Stimulated activated CD8-positive, alpha-beta memory T cell treated with anti-CD3 and anti-CD28 coated beads, Interleukin-12 subunit alpha, Interleukin-12 subunit beta, amount 100 ng/mL, for 4 hours (primary cell): Measurements from ENCODE around the gene SULT1E1.

Source experiments
- DNase-seq: peaks from one replicate; pipeline ENCODE4 v3.0.0-alpha.2; 2020; ENCODE audit warnings: low read depth

SULT1E1 gene, protein sequence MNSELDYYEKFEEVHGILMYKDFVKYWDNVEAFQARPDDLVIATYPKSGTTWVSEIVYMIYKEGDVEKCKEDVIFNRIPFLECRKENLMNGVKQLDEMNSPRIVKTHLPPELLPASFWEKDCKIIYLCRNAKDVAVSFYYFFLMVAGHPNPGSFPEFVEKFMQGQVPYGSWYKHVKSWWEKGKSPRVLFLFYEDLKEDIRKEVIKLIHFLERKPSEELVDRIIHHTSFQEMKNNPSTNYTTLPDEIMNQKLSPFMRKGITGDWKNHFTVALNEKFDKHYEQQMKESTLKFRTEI

DNA sequence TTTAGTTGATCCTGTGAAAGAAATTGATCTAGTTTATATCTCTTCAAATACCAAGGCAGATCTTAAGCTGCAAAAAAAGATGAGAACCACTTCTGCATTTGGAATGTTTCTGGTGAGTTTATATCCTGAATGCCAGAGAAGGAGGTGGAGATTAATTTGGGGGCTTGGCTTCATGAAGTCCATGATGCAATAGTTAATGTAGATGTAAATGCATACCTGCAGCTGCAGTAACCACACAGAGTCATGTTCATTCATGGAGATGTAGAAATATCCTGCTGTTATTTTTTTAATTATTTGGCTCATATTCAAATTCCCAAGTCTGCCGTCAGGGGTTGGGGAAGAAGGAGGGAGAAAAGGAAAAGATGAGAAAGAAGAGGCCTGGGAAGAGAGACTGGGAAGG is at the start of gene SULT1E1:
TSS of gene SULT1E1 (minus strand) at position 94 of the 400 bp plus-strand sequence. CDS start 2,501 bp downstream, outside the sequence.
- no peak for DNase-seq

DNA sequence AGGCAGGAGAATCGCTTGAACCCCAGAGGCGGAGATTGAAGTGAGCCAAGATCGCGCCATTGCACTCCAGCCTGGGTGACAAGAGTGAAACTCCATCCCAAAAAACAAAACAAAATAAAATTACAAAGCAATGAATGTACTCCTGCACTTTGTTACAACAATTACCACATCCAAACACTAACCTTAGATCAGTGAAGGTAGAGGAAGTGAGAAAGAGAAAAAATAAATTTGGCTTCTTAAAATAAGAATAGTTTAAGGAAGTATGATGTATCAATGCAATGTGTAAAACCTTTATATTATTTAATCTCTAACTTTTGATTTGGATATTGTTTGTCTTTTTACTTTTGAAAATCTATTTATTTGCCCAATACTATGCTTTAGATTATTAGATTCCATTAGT is 49.2 kb upstream of the SULT1E1 start:
- DNase-seq, result no peak

DNA sequence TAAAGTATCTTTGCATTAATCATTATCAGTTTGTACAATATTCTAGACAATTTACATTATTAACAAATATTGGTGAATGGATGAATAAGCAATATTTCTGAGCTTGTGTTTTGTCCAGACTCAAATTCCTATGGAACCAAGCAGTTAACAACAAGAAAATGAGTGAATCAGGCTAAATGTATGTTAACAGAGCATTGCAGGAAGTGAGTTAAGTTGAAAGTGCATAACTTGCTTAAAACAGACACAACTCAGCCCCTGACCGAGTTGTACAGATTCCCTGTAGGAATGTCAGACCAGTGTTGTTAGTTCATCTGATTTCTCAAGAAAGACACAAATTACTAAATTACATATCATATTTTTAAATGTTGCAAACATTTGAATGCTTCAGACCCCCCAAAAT is 47.2 kb upstream of the SULT1E1 start:
- no peak for DNase-seq

DNA sequence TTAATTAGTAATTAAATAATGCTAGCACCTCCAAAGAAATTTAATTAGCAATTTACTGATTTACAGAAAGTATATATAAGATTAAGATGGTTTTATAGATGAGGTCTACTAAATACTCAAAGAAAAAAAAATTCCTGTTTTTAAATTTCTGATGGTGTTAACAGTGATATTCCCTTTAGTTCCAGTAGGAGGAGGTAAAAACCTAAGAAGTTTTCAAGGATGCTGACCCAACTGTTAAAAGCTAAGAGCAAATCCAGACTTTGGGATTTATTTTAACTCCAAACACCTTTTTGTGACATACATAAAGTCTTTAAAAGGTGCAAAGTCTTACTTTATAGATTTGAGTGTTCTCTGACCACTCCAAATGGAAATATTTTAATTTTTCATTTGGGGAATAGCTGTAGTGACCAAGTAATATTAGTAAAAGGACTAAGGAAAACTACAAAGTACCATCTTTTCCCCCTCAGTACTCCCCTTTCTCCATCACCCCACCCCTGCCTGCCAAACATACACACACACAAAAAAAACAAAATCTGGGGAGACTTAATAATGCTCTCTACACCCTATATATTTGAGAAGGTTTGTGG is 36.7 kb upstream of the SULT1E1 start:
- DNase-seq, result no peak

DNA sequence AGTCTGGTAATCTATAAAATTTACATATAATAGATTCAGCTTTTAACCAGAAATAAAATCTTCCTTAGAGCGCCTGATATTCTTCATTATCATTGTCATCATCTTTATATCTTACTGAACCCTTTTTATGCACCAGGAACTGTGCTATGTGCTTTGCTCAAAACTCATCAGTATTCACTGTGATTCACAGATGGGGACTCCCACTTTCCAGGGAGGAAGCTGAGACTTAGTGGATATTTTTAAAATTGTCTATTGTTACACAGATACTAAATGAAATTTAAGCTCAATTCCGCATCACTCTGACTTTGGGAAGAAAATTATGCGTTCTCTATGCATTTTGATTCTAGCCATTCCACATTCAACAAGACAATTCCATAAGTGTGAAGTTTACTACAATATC is 34.8 kb upstream of the SULT1E1 start:
- no peak for DNase-seq

DNA sequence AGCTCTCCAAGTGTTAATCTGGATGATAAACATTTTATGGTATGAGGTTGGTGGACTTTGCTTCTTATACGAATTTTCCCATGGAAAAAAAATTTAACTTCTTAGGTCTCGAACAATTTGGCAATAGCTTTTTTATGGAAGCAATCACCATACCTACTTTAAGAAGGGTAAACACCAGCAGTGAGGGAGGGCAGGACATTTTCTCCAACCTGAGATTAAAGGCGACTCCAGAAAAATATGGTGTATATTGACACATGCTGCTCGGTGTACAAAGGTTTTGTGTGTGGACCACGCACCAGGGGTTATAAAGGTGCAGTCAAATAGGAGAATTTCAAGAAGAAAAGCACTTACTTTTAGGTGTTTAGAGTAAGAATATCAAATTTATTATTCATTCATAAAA is 34.2 kb upstream of the SULT1E1 start:
- no peak for DNase-seq

DNA sequence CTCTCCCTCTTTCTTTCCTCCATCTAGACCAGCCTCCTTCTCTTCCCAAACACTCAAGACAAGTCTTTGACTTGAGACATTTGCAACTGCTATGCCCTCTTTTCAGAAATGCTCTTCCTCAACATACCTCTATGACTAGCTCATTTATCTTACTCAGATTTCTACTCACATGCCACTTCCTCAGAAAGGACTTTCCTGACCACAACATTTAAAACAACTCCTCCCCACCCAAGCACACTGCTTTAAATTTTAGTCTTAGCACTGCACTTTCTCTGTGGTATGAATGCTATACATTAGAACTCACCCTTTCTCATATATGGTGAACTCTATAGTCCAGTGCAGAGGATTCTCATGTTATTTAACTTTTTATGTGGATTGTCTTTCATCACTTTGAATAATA is 28.4 kb upstream of the SULT1E1 start:
- no peak for DNase-seq

DNA sequence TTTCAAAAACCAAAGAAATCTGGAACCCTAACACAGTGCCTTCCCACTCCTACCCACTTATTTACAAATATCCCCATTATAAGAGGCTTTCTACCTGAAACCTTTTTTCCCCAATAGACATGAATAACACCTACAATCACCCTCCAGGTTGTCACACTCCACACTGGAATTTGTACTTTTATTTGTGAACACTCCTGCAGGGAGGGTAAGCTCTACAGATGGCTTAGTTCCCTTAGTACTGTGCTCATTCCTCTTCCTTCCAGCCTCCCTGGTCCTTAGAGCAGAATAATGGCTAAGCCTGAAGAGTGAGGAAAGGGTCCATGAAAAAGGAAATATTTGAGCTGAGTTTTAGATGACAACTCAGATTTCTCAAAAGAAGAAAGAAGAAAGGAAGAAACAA is 22.2 kb upstream of the SULT1E1 start:
- DNase-seq, result no peak

DNA sequence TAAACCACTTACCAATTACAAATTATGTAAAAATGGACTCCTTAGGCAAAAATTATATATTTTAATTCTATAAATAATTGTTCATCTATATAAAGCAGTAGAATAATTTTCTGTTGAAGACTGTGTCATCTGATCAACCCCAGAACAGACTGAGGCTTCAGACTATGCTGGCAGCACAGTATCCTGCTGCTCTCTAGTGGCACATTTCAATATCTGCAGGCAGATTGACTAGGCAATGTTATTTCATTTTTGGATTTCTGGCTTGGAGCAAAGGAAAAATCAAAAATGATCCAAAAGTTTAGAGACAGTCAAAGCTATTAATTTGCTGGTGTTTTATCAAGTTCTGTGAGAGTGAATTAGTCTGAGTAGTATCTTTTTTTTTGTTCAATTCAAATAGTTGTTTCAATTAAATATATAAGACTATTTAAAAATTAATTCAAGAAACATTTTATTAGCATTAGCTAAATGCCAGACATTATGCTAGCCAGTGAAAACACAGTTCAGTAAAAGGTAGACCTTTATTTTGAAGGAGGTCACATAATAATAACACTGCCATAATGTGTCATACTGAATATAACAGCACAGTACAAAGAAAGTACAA is 21.3 kb upstream of the SULT1E1 start:
- DNase-seq, result no peak

DNA sequence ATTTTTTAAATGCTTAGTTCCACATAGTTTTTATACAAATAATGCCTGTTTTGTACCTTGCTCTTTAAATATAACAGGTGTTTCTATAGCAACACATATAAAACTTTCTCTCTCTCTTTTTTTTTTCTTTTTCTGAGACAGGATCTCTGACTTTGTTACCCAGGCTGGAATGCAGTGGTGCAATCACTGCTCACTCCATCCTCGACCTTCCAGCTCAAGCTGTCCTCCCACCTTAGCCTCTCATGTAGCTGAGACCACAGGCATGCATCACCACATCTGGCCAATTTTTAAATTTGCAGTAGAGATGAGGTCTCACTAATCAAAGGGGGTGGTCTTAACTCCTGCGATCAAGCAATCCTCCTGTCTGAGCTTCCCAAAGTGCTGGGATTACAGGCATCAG is 18.3 kb upstream of the SULT1E1 start:
- DNase-seq, result no peak

DNA sequence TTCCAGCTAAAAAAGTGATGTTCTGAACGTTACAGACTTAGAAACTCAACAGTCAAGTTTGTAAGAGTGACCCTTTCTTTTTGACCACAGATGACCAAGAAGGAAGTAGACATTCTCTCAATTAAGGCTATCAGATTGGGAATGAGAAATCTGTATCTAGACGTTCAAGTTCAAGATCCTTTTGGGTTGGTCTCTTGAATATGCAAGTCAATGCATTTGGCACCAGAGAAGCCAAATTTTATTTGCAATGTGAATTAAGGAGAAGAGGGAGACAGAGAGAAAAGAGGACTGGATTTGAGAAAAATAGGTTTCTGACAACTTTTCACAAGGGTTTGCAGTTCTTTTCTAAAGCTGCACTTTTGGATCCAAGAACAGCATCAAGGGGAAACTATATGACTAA is 17.5 kb upstream of the SULT1E1 start:
- DNase-seq, result no peak

DNA sequence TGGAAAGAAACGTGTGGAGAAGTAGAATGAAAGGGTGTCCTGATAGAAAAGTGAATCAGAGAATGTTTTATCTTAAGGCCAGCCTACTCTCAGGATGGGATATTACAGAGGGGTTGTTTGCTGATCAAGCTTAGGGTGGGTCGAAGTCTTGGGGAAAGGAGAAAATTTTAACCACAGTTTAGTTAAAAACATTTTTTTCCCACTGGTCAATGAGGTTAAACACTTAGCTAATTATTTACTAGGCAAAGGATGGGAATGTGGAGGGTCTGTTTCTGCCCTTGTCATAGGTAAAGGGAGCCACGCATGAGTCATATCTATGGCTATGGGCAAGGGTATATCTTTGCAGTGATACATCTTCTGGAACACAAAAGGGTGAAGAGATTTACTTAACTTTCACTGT is 16.1 kb upstream of the SULT1E1 start:
- DNase-seq, result no peak

DNA sequence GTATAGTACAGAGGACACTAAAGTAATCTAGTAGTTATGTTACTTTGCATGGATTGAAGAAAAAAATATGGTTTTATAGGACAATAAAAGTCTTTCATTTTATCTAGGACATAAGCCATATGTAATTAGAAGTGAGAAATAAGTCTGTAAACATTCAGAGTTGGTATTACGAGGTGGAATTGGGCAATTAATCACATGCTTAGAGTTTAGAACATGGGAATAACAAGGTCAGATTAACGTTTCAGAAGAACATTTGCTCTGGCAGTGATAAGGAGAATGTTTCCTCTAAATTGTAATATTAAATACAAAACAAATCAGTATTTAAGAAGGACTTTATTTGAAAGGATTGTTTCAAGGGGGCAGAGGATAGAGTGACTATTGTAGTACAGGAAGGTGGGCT is 15.6 kb upstream of the SULT1E1 start:
- no peak for DNase-seq

DNA sequence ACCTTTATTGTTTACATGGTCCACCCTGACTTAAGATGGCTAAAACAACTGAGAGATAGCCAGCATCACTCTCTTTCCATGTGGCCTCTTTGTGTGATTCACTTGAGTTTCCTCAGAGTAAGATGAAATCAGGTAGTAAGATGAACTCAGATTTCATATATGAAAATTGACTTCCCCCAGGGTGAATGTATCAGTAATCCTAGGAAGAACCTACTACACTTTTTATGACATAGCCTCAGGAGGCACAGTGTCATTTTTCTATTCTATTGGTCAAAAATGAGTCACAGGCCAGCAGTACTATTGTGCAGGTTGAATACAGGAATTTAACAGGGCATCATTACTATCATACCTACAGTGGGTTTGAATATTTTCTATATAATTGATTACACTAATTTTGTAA is 14.6 kb upstream of the SULT1E1 start:
- DNase-seq, result no peak

DNA sequence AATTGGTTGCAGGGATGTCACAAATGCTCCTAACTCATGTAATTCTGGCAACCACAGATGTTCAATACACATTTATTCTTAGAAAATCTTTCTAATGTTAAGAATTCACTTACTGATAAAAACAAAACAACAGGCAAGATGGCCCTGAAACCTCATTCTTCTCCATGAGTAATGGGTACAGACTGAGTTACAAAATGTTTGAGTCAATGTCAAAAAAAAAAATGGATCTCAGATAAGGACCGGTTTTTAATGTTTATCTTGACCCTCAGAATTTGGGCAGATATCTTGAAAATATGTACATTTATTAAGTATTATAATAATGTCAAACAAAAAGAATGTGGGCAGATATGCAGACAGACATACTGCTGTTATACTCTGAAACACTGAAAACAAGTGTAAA is 1.8 kb upstream of the SULT1E1 start:
- DNase-seq, result no peak

DNA sequence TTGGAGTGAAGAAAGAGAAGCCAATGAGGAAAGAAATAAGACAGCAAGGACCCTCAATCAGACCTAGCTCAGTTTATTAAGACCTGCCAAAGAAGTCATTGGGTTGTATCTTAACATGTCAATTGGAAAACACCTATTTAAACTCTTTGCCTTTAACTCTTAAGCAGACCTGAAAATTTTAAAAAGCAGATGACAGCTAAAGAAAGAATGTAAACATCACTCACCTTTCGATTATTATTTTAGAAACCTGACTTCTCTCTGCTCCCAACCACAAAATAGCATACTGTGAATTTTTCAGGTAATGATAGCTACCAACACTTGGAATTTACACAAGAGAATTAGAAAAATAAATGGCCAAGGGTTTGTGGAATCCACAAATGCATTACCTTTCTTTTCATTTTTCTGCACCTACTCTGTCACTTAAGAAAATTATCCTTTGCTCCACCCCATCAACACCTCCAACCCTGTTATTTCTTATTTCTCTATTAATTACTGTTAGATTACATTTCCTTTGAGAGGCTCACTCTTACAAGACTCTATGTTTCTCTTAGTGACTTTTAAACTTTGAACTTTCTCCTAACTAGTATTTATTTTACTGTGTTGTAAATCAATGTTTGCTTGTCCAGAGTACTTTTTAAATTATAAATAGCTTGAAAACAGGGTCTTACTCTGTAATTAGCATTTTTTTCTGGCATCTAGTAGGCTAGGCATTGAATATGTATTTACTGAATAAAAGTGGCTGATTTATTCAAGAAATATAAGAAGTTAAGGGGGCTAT is 765 bp upstream of the SULT1E1 start:
- no peak for DNase-seq

DNA sequence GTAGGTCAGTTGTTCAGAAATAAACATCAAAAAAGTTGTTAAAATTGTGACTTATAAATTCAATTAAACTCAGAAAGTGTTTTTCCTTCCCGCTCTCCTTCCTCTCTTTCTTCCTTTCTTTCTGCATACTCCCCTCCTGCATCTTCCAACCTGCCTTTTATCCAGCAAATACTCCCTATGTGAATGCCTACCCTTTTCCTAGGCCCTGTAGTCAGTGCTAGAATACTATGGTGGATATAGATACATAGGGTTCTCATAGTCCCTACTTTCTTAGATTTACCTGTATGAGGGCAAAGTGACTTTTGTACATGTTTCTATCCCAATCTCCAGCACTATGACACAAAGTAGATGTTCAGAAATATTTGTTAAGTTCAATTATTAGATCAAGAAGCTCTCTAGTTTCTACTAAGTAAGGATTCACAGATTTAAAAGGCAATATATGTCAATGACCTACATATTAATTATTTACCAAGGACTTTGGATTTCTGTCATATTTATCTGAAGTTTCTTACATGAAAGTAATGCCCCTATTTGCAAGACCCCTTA is 732 bp downstream of the SULT1E1 start:
- no peak for DNase-seq

DNA sequence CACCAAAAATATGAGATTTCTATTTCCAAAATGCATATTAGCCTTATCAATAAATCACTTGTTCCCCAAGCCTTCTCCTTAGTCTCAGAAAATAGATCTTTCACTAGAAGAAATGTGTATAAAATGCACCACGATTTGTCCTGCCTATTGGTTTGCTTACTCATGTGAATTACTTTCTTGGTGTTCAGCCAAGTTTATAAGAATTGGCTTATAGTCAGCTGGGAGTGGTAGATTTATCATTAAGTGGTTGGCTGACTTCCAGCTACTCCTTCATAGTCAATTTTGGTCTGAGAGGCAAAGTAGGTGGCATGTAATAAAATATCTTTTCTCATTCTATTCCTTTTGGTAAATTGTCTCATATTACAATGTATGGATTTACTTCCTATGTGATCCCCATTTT is 1.3 kb downstream of the SULT1E1 start:
- no peak for DNase-seq

DNA sequence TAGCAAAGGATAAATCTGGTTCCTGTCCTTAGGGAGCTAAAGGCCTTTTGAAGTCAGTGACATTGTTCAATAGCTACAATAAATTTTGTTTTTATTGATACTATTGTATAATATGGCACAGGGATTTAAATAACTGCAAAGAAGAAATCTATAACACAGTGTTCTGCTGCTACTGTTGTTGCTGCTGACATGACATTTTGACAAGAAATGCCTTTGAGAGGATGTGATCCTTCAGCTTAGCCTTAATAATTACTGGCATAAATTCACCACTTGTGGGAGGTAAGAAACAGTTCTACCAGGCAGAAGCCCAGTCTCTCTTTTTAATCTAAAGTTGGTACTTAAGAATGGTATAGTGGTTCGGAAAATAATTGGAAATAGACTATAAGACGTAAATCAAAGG is 4.1 kb downstream of the SULT1E1 start:
- no peak for DNase-seq

DNA sequence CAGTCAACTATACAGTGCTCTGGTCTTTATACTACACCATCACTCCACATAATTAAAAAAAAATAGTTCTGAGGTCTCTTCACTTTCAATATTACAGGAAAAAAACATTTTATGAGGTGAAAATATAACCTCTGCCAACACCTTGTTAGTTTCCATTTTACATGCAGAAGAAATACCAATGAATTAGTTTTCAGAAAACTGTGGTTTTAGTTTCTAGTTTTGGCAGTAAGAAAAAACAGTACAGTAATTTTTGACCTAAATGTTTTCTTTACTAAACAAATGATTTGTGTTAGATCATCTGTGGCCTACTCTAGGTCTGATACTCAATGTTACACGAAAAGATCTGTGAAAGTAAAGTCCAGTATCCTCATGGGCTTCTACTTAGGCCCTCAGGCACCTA is 10.0 kb downstream of the SULT1E1 start:
- DNase-seq, result no peak

DNA sequence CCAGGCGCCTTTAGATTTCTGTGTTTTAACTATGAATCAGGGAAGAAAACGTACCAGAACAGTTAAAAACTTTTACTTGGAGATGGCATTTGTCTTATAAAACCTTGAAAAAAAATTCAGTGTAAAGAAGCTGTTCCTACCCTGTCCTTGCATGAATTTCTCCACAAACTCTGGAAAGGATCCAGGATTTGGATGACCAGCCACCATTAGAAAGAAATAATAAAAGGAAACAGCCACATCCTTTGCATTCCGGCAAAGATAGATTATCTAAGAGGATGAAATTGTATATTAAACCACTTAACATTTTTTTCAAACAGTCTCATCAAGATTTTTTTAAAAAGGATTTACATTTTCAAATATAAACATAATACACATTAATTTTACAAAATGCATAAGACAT is 10.6 kb downstream of the SULT1E1 start:
- DNase-seq, result no peak

DNA sequence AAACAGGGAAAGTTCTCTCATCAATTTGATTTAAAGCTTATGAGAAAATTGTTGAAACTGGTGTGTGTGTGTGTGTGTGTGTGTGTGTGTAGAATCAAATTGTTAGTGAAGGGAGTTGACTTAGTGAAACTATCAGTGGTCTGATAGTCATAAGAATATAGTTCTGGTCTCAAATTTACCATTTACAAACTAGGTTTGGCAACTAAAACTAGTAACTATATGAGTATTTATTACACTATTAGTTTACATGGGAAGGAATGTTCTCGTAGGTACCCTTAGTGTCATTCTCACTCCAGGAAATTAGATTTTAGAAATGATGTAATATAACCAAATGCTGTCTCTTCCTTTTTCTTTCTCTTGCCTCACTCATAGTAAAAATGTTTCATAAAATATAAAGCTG is 11.9 kb downstream of the SULT1E1 start:
- DNase-seq, result no peak

DNA sequence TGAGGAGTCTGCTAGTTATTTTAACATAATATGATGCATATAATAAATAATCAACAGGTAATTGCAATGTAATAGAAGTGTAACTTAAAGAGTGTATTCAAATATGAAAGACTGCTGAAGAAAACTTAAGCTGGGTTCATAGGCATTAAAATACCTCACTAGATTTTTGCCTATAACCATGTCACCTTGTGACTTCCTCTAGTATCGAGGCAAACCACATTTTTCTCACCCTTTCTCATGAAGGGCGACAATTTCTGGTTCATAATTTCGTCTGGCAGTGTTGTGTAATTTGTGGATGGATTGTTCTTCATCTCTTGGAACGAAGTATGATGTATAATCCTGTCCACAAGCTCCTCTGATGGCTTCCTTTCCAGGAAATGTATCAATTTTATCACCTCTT is 16.0 kb downstream of the SULT1E1 start:
- no peak for DNase-seq
